ENCODE data around the gene DNAH1. TPM values are rescaled to one million over a fixed set of nuclear protein-coding genes. Genes with fewer than 3 reads are reported as not detected.
A peak's percentile ranks its signal among the peaks of the same experiment; 100 is the strongest.

DNAH1 gene
- total RNA-seq, 4 donors from 2014 or later = 19.3 to 103 (median 64.2) TPM

DNA sequence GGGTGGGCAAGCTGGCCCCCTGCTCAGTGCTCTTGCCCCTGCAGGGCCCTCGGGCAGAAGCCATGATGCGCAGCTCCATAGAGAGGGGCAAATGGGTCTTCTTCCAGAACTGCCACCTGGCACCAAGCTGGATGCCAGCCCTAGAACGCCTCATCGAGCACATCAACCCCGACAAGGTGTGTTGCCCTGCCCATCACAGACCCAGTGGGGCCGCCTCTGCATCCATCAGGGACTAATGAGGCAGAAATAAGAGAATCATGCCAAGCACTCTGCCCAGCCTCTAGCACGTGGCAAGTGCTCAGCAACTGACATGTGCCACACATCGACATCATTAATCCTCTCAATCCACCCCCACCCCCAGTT lies 79.4 kb downstream of the DNAH1 start:
- no peaks in the 10 kb centered on the region for H3K4me1 ChIP-seq
- TF ChIP-seq POLR2A (IDR thresholded peaks at IDR 0.05) = no peak
- TF ChIP-seq, protein P1, sequence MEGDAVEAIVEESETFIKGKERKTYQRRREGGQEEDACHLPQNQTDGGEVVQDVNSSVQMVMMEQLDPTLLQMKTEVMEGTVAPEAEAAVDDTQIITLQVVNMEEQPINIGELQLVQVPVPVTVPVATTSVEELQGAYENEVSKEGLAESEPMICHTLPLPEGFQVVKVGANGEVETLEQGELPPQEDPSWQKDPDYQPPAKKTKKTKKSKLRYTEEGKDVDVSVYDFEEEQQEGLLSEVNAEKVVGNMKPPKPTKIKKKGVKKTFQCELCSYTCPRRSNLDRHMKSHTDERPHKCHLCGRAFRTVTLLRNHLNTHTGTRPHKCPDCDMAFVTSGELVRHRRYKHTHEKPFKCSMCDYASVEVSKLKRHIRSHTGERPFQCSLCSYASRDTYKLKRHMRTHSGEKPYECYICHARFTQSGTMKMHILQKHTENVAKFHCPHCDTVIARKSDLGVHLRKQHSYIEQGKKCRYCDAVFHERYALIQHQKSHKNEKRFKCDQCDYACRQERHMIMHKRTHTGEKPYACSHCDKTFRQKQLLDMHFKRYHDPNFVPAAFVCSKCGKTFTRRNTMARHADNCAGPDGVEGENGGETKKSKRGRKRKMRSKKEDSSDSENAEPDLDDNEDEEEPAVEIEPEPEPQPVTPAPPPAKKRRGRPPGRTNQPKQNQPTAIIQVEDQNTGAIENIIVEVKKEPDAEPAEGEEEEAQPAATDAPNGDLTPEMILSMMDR (IDR thresholded peaks at IDR 0.05) = no peak

DNA sequence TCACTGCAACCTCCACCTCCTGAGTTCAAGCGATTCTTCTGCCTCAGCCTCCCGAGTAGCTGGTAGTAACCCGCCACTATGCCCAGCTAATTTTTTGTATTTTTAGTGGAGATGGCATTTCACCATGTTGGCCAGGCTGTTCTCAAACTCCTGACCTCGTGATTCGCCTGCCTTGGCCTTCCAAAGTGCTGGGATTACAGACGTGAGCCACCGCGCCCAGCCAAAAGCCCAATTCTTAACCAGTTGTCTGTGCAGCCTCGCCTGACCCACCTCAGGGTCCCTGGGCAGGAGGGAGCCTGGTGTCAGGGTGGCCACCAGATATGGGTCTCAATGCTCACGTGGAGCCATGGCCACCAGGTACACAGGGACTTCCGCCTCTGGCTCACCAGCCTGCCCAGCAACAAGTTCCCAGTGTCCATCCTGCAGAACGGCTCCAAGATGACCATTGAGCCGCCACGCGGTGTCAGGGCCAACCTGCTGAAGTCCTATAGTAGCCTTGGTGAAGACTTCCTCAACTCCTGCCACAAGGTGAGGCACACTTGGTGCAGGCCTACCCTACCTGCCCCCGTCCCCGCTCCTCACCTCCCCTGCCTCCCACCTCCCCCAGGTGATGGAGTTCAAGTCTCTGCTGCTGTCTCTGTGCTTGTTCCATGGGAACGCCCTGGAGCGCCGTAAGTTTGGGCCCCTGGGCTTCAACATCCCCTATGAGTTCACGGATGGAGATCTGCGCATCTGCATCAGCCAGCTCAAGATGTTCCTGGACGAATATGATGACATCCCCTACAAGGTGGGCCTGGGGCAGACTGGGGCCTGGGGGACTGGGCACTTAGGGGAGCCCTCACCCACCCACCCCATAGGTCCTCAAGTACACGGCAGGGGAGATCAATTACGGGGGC lies 80.1 kb downstream of the DNAH1 start:
- H3K36me3 ChIP-seq = peaks cover 0 to 38% (median 0%) of the 10 kb centered on the region in 3 donors
- no peaks in the 10 kb centered on the region for H3K4me1 ChIP-seq
- no peaks in the 10 kb centered on the region for H3K27me3 ChIP-seq
- no peak overlapping the region for H3K27ac ChIP-seq
- no peaks in the 10 kb centered on the region for H3K9me3 ChIP-seq
- H3K4me3 ChIP-seq = no peak overlapping the region
- TF ChIP-seq POLR2A (IDR thresholded peaks at IDR 0.05) = no peak
- TF ChIP-seq, protein P1 (IDR thresholded peaks at IDR 0.05) = no peak
- DNase-seq = peak in 1 of 3 donors; percentile 35

More for the DNA sequence above, 79.4 kb downstream of the DNAH1 start:
- no peak for DNase-seq
- Histone ChIP-seq H3K27ac (no peak overlapping the region), H3K9me3 (no peaks in the 10 kb centered on the region), H3K27me3 (no peaks in the 10 kb centered on the region), H3K36me3 (peaks cover 0 to 39% (median 0%) of the 10 kb centered on the region in 3 donors), H3K4me3 (no peak overlapping the region)

DNA sequence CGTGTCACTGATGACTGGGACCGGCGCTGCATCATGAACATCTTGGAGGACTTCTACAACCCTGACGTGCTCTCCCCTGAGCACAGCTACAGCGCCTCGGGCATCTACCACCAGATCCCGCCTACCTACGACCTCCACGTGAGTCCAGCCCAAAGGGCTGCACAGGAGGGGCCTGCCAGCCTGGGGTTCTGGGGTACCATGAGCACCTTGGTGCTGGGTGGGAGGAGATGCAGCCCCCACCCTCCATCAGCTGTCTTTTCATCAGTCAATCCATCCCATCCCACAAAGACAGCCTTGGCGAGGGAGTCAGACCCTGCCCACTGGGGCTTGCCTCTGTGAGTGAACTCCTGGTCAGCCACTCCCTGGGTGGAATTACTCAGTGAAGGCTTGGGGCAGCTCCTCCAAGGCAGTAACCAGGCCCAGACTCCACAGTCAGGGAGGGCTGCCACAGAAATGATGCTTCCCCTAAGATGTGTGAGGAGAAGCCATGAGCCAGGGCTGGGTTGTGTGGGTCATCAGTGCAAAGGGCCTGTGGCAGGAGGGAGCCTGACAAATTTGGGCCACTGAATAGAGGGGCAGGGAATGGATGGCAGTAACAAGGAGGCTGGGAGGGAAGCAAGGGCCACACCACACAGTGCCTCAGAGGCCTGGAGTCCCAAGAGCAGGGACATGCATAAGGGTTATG lies 80.9 kb downstream of the DNAH1 start:
- H3K27me3 ChIP-seq = no peaks in the 10 kb centered on the region
- DNase-seq = peak in 1 of 3 donors; percentile 28
- H3K9me3 ChIP-seq = no peaks in the 10 kb centered on the region
- TF ChIP-seq, protein P1 (IDR thresholded peaks at IDR 0.05) = no peak
- TF ChIP-seq POLR2A (IDR thresholded peaks at IDR 0.05) = no peak
- H3K4me1 ChIP-seq = no peaks in the 10 kb centered on the region
- no peak overlapping the region for H3K4me3 ChIP-seq
- peaks cover 0 to 38% (median 0%) of the 10 kb centered on the region in 3 donors for H3K36me3 ChIP-seq
- H3K27ac ChIP-seq = no peak overlapping the region

DNA sequence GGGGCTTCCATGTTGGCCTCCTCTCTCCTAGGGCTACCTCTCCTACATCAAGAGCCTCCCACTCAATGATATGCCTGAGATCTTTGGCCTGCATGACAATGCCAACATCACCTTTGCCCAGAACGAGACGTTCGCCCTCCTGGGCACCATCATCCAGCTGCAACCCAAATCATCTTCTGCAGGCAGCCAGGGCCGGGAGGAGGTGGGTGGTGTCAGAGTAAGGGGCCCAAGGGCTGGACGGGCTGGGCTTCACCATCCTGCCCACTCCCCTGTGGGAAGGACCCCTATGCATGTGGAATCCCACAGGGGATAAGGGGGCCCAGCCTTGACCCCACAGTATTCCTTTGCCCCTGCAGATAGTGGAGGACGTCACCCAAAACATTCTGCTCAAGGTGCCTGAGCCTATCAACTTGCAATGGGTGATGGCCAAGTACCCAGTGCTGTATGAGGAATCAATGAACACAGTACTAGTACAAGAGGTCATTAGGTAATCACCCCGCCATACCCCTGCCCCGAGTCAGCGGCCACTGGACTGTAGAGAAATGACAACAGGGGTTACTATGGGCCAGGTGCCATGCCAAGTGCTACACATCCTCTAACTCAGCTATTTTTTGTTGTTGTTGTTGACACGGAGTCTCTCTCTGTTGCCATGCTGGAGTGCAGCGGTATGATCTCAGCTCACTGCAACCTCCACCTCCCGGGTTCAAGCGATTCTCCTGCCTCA lies 81.7 kb downstream of the DNAH1 start:
- no peaks in the 10 kb centered on the region for H3K9me3 ChIP-seq
- no peaks in the 10 kb centered on the region for H3K27me3 ChIP-seq
- H3K4me3 ChIP-seq = no peak overlapping the region
- H3K4me1 ChIP-seq = no peaks in the 10 kb centered on the region
- TF ChIP-seq, protein P1 (IDR thresholded peaks at IDR 0.05) = no peak
- TF ChIP-seq POLR2A (IDR thresholded peaks at IDR 0.05) = no peak
- peak in 1 of 3 donors; percentile 25 for DNase-seq
- H3K36me3 ChIP-seq = peaks cover 0 to 39% (median 0%) of the 10 kb centered on the region in 3 donors
- H3K27ac ChIP-seq = no peak overlapping the region

DNA sequence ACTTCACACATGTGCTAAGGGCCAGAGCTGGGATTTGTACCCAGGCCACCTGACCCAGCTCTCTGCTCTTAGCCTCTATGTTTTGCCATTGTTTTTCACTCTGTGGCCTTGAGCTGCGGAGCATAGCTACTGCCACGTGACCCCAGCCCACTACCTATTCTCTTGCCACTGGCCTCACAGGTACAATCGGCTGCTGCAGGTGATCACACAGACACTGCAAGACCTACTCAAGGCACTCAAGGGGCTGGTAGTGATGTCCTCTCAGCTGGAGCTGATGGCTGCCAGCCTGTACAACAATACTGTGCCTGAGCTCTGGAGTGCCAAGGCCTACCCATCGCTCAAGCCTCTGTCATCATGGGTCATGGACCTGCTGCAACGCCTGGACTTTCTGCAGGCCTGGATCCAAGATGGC lies 82.6 kb downstream of the DNAH1 start:
- peak in 1 of 3 donors; percentile 42 for DNase-seq

More for the DNA sequence above, 82.6 kb downstream of the DNAH1 start:
- Histone ChIP-seq H3K27ac (no peak overlapping the region), H3K4me1 (no peaks in the 10 kb centered on the region), H3K9me3 (no peaks in the 10 kb centered on the region), H3K27me3 (no peaks in the 10 kb centered on the region), H3K36me3 (peaks cover 0 to 39% (median 0%) of the 10 kb centered on the region in 3 donors), H3K4me3 (no peak overlapping the region)
- TF ChIP-seq, protein P1 (IDR thresholded peaks at IDR 0.05) = no peak

All from Peyer's patch (tissue), 4 donors.